Measurements from ENCODE around the gene S100A4.
"Not testable (repeated sequence)": the region's sequence is repeated elsewhere in the genome, so short reads cannot be mapped to it uniquely, and the experiment has no call there.

The S100A4 gene

DNA sequence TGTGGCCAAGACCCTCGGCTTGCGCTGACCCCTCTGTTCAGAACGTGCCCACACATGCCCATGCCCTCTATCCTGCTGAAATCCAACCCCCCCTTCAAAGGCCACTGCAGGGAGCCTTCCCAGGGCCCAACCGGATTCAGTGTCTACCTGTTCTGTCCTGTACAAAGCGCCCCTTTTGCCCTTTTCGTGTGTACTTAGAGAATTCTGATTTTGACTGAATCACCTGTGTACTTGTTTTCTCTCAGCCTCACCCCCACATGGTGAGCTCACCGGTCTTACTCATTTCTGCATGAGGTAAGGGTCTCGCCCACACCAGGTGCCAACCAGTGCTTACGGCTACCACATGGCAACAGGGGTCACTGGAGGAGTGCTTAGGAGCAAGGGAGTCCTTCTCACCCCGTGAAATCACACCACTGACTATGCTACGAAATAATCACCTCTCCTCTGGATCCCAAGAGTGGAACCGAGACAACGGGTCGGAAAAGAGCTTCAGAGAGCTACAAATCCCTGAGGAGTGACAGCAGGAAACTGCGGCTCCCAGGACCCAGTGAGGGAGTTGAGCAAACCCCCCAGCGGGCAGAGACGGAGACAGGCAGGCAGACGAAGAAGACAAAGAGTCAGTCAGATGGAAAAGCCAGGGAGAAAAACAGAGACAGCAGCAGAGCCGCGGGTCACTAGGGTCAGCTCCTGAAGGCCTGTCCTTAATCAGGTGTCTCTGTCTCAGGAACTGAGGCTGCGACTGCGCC lies 22.2 kb upstream of the S100A4 start:
- peak; percentile 68 for DNase-seq (ENCODE audit: low spot score)
- FAIRE-seq = peak; percentile 52

DNA sequence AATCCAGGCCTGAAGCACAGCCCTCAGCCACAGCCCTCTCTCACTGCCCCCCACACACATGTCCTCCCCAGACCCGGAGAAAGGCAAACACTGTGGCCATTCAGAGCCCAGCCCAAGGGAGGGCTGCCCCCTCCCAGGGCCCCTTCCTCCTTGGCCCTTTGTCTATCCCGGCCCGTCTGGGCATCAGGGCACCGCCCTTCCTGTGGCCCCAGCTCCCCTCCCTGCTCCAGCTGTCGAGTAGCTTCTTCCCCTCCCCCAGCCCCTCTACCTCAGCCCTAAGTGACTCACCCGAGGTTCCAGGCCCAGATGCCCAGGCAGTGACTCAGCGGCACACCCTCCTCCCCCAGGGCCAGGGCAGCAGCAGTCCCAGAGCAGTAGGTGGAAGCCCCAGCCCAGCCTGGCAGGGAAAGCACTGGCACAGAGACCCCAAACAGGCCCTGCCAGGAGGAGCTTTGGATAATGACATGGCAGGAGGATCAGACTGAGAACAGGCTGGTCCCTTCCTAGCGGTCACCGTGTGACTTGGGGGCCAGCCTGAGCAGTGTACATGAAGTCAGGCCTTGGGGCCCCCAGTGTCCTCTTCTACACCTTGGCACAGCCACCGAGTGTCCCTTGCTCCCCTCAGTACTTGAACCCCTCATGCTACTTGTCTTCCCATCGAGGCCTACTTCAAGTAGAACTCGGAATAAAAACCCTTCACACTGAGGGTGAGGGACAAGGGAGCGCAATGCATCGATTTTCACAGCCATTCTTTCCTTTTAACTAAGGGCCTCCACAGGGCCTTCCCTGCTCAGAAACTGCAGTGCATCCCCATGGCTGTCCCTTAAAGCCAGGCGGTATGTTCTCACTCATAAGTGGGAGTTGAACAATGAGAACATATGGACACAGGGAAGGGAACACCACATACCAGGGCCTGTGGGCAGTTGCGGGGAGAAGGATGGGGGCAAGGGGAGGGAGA lies 21.1 kb upstream of the S100A4 start:
- FAIRE-seq = peak; percentile 85

DNA sequence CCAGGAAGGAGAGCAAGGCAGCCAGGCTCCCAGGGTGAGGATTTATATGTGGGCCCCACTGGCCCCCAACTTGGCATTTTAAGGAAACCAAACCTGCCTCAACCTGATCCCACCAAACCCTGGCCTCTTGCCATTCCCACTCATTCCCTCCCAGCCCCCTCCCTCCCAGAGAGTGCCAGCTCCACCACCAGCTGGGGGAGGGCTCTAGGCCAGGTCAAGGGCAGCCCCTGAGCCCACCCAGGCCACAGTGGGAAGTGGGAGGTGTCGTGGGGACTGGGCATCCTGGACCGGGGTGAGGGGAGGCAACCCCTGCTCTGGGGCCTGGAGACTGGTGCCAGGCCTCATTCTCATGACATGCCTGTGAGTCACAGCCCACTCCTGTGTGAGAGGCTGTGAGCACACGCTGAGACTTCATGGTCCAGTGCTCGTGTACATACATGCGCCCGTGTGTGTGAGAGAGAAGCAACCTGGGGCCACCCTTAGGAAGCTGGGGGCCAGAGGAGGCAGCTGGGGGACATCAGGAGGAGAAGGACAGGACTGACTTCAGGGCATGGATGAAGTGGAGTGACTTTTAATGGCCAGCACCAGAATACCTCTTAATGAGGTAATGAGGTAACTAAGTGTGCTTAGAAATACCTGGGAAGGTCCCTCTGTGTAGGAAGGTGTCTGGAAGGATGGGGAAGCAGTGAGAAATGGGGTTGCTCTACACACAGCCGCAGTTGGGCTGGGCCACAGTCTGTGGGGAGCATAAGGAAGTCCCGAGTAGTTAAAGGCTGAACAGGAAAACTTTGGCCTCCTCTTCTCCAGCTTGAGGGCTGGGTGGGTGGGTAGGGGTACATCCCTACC lies 20.1 kb upstream of the S100A4 start, which contains the start of gene S100A2:
Gene S100A2, minus strand, starts transcription at position 316 of the 846 bp plus-strand sequence. CDS start 1,967 bp downstream, outside the sequence.
- peak; percentile 56 for FAIRE-seq
- DNase-seq (ENCODE audit: low spot score) = peak; percentile 87

More for the DNA sequence above, 21.1 kb upstream of the S100A4 start:
- peak; percentile 97 for DNase-seq (ENCODE audit: low spot score)

DNA sequence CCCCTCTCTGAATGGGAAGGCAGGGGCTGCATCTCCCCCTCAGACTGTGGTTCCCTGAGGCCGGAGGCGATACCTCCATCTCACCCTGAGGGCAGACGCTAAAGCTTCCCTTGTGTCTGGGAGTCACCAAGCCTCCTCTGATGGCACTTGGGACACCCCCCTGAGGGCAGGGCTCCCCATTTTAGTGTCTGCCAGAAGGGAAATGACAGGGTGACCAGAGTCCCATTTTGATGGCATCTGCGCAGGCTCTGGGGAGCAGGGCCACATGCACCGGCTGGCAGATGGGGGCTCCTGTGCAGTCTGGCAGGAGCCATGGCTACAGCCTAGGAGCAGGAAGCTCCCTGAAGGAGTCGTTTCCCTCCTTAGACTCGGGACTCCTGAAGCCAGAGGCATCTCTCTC lies 18.4 kb upstream of the S100A4 start:
- DNase-seq (ENCODE audit: low spot score) (no peak), FAIRE-seq (no peak)

DNA sequence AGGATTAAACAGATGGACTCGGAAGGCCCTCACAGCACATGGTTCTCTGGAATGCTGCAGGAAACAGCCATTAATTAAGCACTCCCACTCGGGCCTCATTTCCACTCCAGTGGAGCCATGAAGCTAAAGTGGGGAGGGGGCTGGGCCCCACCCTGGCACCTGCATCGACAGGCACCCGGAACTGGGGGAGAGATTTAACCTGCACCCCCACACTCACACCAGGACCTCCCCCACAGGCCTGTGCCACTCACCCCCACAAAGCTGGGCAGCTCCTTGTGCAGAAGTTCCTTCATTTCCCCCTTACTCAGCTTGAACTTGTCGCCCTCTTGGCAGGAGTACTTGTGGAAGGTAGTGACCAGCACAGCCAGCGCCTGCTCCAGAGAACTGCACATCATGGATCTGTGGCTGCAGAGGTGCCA lies 17.9 kb upstream of the S100A4 start:
- no peak for FAIRE-seq
- no peak for DNase-seq (ENCODE audit: low spot score)

DNA sequence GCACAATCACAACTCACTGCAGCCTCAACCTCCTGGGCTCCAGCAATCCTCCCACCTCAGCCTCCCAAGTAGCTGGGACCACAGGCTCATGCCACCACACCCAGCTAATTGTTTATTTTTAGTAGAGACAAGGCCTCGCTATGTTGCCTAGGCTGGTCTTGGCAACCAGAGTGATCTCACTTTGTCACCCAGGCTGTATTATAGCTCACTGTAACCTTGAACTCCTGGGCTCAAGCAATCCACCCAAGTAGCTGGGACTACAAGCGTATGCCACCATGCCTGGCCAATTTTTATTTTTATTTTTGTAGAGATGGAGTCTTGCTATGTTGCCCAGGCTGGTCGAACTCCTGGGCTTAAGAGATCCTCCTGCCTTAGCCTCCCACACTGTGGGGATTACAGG lies 16.4 kb upstream of the S100A4 start:
- not testable (repeated sequence) for FAIRE-seq; DNase-seq (ENCODE audit: low spot score)

DNA sequence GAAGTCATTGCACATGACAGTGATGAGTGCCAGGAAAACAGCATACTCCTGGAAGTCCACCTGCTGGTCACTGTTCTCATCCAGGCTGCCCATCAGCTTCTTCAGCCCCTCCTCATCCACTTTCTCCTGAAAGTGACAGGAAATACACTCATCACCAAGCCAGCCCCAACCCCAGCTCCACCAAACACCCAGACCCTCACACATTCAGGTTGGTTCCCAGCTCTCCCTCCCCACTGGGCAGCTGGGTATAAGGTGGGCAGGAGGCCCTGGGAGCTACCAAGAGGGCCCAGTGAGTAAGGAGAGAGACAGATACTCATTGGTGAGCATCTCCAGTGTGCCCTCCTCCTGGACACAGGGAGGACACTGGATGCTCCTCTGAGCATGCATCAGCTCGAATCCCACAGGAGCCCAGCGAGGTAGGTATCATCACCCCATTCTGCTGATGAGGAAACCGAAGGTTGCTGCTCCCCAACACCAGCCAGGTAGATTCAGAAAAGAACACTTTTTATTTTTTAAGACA lies 15.9 kb upstream of the S100A4 start:
- no peak for FAIRE-seq
- no peak for DNase-seq (ENCODE audit: low spot score)

DNA sequence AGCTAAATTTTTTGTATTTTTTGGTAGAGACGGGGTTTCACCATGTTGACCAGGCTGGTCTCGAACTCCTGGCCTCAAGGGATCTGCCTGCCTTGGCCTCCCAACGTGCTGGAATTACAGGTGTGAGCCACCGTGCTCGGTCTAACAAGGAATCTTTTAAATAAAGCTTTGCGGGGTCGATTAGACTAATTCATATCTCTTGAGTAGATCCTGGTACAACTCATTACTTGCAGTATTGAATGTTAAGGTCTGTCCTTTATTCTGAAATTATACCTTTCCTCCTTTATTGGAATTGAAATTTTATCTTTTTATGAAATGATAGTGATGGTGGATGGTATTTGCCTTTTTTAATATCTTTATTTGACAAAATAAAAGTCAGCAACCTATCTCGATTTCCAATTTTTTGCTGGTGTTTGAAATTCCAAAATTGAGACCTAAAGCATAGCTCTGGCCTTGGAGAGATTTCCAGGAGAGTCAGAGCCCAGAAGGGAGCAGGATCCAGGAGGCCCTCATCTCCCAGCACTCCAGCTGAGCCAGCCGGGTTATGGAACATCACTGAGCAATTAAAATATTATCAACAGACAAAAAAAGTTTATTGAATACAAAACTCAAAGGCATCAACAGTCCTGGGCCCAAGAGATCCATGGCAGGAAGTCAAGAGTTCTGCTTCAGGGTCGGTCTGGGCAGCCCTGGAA lies 15.3 kb upstream of the S100A4 start:
- FAIRE-seq (no peak), DNase-seq (ENCODE audit: low spot score) (no peak)

DNA sequence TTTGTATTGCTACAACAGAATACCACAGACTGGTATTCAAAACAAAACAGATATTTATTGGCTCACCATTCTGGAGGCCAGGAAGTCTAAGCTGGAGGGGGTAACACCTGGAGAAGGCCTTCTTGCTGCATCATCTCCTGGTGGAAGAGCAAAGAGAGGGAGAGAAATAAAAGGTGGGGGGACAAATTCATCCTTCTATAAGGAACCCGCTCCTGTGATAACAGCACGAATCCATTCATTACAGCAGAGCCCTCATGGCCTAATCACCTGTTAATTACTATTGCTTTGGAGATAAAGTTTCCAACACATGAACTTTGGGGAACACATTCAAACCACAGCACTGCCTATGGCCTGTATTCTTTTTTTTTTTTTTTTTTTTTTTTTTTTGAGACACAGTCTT lies 14.6 kb upstream of the S100A4 start:
- FAIRE-seq (no peak), DNase-seq (ENCODE audit: low spot score) (no peak)

DNA sequence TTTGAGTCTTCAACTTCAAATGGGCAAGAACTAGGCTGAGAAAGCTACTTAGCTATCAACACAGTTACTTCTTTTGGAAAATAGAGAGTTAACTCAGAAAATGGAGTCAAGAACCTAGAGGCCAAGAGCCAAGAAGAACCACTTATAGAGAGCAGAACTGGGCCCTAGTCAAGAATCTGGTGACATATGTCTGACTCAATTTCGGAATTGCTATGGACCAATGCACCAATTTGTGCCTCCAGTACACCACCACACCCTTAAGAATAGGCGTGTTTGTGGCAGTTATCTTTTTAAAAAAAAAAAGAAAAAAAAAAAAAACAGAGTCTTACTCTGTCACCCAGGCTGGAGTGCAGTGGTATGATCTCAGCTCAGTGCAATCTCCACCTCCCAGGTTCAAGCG lies 12.3 kb upstream of the S100A4 start:
- DNase-seq (ENCODE audit: low spot score) (no peak), FAIRE-seq (no peak)

DNA sequence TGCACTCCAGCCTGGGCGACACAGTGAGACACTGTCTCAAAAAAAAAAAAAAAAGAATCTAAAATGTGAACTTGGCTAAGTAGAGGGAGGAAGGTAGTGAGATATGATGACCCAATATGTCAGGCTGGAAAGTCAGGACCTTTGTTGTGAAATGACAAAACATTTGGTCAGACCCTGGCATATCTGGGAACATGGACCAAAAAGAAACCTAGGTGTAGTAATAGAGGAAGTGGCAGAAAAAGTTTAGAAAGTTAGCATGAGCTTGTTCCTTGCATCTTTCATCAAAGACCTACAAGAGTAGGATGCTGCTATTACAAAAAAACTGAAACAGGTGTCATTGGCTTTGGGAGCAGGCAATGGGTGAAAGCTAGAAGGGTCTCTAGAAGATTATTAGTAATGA lies 10.7 kb upstream of the S100A4 start:
- no peak for DNase-seq (ENCODE audit: low spot score)
- no peak for FAIRE-seq

DNA sequence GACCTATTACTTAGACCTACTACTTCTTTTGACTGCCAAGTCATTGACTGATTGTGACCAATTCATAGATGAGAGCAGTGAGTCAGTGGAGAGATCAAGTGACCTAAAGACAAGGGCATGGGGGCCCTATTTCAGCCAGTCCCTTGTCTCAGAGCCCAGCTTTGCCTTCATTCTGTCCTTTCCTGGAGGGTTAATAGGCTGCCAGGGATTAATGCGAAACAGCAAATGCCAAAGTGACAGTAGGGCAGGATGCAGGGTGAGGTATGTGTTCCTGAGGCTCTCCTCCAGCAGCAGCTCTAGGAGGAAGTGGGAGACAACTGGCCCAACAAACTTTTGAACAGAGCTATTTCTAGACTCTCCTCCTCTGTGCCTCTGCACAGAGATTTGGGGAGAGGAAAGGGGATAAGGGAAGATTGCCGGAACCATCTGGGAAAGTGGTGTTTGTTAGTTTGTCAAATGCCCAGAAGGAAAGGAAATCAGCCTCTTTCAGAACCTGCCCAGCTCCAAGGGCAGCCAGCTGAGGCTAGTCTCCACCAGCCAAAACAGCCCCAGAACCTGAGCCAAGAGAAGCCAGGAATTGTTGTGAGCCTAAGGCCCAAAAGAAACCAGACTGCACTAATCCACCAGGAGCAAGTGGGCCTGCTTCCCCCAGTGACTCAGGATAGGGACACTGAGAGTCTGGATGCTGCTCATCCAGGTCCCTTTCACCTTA lies 8.4 kb upstream of the S100A4 start:
- no peak for DNase-seq (ENCODE audit: low spot score)
- FAIRE-seq = no peak

DNA sequence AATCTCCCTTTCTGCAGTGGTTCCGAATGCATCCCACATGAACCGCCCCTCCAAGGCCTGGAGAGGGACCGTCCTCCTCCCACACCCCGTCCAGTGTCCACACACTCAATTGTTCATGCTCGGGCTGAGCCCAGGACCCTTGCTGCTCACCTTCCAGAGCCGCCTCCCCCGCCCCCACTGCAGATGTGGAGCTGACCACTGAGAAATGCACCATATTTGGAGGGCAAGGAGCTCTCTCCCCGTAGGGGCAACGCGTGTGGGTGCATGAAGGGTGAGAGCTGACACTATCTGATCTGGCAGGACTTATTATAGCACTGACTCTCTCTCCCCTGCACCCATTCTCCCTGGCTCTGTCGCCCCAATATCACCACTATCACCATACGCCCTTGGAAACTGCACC lies 7.5 kb upstream of the S100A4 start:
- DNase-seq (ENCODE audit: low spot score) (no peak), FAIRE-seq (no peak)

DNA sequence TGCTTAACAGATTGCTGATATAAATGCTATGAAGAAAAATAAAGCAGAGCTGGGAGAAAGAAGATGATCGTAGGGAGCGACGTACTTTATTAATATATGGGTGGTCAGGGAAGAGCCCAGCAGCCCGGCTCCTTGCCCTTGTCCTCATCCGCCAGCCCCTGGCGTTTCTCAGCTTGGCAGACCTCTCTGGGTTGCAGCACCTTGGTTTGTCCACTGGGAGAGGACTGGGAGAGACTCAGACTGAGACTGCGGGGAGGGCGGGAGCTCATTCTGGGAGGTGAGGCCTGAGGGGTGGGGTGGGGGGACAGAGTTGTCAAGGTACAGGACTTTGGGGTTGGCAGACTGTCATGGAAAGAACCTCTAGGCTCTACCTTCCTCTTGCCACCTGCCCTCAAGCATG lies 6.7 kb upstream of the S100A4 start:
- DNase-seq (ENCODE audit: low spot score) = no peak
- FAIRE-seq = no peak

DNA sequence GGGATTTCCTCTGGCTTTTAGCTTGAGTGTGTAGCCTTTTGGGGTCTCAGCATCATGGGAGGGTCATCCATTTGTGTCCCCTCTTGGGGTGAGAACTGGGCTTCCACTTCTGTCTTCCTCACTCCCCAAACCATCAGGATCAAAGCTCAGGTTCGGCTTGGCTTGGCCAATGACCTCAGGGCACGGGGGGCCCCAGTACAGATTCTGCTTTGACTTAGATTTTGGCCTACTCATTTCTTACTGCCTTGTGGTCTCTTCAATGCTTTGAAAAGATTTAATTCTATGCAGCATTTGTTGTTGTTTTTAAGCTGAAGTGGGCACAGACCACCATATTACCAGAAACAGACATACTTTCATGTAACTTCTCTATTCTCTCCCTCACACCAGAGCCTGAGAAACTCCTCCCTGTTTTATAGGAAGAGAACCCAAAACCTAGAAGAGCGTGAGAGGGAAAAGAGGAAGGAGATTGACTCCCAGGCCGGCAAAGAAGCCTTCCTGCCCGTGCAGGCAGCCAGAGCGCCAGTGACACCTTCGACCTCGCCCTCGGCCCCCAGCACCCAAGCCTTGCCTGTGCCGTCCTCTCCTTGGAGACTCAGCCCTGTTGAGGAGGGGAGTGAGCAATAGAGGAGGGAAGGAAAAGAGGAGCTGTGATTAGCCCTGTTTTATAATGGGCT lies 5.4 kb upstream of the S100A4 start:
- FAIRE-seq = no peak
- DNase-seq (ENCODE audit: low spot score) = no peak

DNA sequence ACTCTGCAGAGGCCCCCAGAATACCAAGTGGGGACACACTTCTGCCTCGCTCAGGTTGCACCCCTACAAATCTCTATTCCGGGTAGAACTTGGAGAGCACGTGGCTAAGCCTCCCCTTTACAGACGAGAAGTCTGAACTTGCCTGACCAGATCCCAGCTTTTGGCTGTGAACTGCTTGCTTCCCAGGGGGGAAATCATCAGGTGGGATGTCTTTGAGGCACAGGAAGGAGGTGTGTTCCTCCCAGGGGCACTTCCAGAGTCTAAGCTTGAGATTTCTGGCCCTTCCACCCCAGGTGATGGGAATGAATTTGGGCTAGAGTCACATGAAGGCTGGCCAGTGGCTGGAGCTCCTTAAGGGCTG lies 4.8 kb upstream of the S100A4 start:
- DNase-seq (ENCODE audit: low spot score) (no peak), FAIRE-seq (no peak)

DNA sequence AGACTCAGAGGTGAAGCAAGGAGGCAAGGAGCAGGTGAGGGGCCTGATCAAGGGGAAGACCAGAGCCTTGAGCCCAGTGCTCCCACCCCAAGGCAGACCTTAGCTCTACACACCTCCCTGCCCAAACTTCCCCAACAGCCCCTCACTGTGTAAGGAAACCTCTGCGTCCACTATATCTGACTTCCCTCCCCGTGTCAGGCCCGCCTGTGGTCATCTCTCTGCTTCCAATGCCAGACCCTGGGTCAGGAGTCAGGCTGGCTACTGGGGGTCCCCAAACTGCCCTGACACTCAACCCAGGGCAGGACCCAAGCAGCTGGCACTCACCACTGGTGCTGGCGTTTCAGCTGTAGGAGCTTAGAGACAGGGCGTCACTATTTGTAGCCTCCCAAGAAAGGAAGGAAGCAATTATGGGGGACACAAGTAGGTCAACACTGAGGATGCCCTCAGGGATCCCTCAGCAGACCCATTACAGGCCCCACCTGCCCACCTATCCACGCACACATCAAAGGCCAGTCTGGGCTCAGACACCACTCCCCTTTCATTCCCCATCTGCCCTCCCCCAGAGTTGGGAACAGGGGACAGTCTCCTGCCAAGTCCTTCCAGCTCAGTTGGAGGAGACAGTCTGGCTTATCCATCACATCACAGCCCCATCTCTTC lies 4.3 kb upstream of the S100A4 start:
- FAIRE-seq = no peak
- no peak for DNase-seq (ENCODE audit: low spot score)

DNA sequence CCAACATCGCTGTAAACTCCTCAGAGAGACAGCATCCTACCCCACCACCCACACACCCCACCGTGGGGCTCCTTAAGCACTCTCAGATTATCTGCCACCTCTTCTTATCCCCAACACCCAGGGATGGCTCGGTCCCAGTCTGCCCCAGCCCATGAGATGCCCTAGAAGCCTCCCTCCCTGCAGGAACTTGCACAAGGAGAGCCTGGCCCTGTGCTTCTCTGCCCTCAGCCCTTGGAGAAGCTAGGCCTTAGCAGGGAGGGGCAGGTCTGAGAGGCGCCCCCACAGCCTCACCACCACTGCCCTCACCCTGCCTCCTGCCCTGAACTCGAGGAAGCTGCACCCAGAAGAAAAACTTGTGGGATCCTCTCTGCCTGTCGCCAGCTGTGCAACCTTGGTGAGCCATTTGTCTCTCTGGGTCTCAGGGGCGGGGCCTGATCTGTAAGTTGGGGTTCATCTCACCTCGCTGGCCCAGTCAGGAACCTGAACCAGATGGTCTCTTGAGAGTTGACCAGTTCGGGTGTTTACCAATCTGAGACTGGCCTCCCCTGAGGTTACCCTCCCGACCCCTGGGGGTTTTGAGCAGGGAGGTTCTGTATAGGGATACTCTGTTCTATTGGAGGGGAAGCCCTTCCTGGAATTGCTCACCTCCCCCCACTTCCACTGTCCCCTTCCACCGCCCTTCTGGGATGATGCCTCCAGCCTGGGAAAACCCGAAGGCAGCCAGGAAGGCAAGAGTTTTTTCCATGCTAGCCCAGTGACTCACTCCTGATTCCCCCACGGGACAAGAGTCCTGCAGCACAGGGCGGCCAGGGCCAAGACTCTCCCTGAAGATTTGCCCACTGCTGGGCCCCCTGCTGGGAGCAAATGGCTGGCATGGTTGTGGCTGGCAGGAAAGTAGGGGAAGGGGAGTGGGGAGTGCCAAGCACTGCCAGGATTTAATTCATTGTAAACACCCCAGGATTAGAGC lies 3.4 kb upstream of the S100A4 start, which contains the start of gene S100A3:
Gene S100A3, minus strand, starts transcription at position 537 of the 967 bp plus-strand sequence. CDS start 773 bp downstream, outside the sequence.
- FAIRE-seq = no peak
- DNase-seq (ENCODE audit: low spot score) = peak; percentile 78
